Activated naive CD4-positive, alpha-beta T cell treated with anti-CD3 and anti-CD28 coated beads, Interleukin-2, amount 50 U/mL, for 24 hours (primary cell): ENCODE data around the gene ACSM6.
"Not testable (repeated sequence)": the region's sequence is repeated elsewhere in the genome, so short reads cannot be mapped to it uniquely, and the experiment has no call there.

Experiments
- H3K27ac Mint-ChIP-seq: one replicate; pipeline ENCODE4 v1.8.0; 2021; ENCODE audit warnings: mild to moderate bottlenecking, mixed read lengths
- H3K27me3 Mint-ChIP-seq: one replicate; pipeline ENCODE4 v1.8.0; 2021; ENCODE audit warnings: mixed read lengths
- H3K36me3 Mint-ChIP-seq: one replicate; pipeline ENCODE4 v1.8.0; 2021; ENCODE audit warnings: mixed read lengths
- H3K4me1 Mint-ChIP-seq: one replicate; pipeline ENCODE4 v1.8.0; 2021; ENCODE audit warnings: mixed read lengths
- H3K4me3 Mint-ChIP-seq: one replicate; pipeline ENCODE4 v1.8.0; 2021; ENCODE audit warnings: mild to moderate bottlenecking, mixed read lengths
- H3K9me3 Mint-ChIP-seq: one replicate; pipeline ENCODE4 v1.8.0; 2021; ENCODE audit warnings: mixed read lengths

Gene ACSM6

DNA sequence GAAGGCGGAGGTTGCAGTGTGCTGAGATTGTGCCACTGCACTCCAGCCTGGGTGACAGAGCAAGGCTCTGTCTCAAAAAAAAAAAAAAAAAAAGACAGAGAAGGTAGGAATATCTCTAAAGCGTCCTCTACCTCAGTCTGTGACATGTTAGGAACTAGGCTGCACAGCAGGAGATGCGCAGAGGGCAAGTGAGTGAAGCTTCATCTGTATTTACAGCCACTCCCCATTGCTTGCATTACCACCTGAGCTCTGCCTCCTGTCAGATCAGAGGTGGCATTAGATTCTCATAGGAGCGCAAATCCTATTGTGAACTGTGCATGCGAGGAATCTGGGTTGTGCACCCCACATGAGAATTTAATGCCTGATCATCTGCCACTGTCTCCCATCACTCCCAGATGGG lies 8.8 kb downstream of the ACSM6 start:
- not testable (repeated sequence) for H3K4me3 Mint-ChIP-seq, H3K27ac Mint-ChIP-seq, H3K36me3 Mint-ChIP-seq, H3K4me1 Mint-ChIP-seq, H3K9me3 Mint-ChIP-seq, H3K27me3 Mint-ChIP-seq

GRCh38 chr10:95208702-95209391 lies 14.8 kb downstream of the ACSM6 start:
- no peaks in the 10 kb centered on the region for H3K4me1 Mint-ChIP-seq
- no peaks in the 10 kb centered on the region for H3K36me3 Mint-ChIP-seq
- H3K4me3 Mint-ChIP-seq = no peak overlapping the region
- no peaks in the 10 kb centered on the region for H3K27me3 Mint-ChIP-seq
- peak overlapping the region; percentile 52 for H3K27ac Mint-ChIP-seq
- no peaks in the 10 kb centered on the region for H3K9me3 Mint-ChIP-seq

- Mint-ChIP-seq H3K9me3 (no peaks in the 10 kb centered on the region), H3K36me3 (no peaks in the 10 kb centered on the region), H3K4me3 (no peak overlapping the region), H3K27me3 (no peaks in the 10 kb centered on the region), H3K4me1 (no peaks in the 10 kb centered on the region), H3K27ac (no peak overlapping the region)
These were observed 15.6 kb downstream of the ACSM6 start for GRCh38 chr10:95209509-95210127.

- no peaks in the 10 kb centered on the region for H3K27me3 Mint-ChIP-seq
- H3K4me3 Mint-ChIP-seq = no peak overlapping the region
- no peaks in the 10 kb centered on the region for H3K9me3 Mint-ChIP-seq
- no peak overlapping the region for H3K27ac Mint-ChIP-seq
- no peaks in the 10 kb centered on the region for H3K4me1 Mint-ChIP-seq
- H3K36me3 Mint-ChIP-seq = no peaks in the 10 kb centered on the region
These were observed 17.7 kb downstream of the ACSM6 start for GRCh38 chr10:95211606-95212279.

DNA sequence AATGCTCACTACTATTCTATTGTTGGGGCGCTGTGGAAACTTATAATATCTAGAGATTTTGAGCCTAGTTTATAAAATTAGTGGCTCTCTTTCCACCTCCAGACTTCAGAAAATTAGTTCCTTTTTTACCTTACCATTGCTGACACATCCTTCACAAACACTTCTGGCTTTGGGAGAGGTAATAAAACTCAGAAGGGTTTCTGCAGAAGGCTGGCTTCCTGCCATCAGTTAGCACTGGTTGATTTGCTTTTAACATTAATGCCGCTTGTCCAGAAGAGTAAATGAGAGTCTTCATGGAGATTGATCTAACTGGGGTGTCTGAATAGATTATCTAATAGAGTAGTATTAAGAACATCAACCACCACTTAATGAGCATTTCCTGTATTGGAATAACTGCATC lies 20.3 kb downstream of the ACSM6 start:
- Mint-ChIP-seq H3K27ac (no peak overlapping the region), H3K4me3 (no peak overlapping the region), H3K27me3 (peaks cover 1% of the 10 kb centered on the region)

DNA sequence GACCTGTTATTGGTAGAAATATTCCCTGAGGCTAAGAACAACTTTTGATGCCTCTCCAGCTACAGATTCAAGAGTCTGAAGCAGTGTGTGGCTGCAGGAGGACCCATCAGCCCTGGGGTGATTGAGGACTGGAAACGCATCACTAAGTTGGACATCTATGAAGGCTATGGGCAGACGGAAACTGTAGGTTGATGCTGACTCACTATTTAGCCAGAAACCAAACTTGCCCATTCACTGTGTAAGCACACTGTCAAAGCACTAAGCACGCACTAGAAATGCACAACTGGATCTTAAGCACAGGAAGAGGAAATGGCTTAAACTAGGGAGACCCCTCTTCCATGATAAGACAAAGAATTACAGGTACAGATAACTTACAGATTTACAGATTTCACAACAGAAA lies 20.8 kb downstream of the ACSM6 start:
- Mint-ChIP-seq H3K36me3 (no peaks in the 10 kb centered on the region), H3K27ac (no peak overlapping the region), H3K27me3 (peaks cover 1% of the 10 kb centered on the region), H3K9me3 (no peaks in the 10 kb centered on the region), H3K4me1 (no peaks in the 10 kb centered on the region), H3K4me3 (no peak overlapping the region)

More for the DNA sequence above, 20.3 kb downstream of the ACSM6 start:
- Mint-ChIP-seq H3K9me3 (no peaks in the 10 kb centered on the region), H3K4me1 (no peaks in the 10 kb centered on the region), H3K36me3 (no peaks in the 10 kb centered on the region)

- Mint-ChIP-seq H3K4me1 (no peaks in the 10 kb centered on the region), H3K9me3 (no peaks in the 10 kb centered on the region), H3K36me3 (no peaks in the 10 kb centered on the region), H3K27ac (no peak overlapping the region), H3K27me3 (peaks cover 2% of the 10 kb centered on the region), H3K4me3 (no peak overlapping the region)
These were observed 23.4 kb downstream of the ACSM6 start for GRCh38 chr10:95217476-95217875.

- Mint-ChIP-seq H3K27ac (no peak overlapping the region), H3K27me3 (peaks cover 2% of the 10 kb centered on the region), H3K4me1 (no peaks in the 10 kb centered on the region), H3K4me3 (no peak overlapping the region), H3K36me3 (no peaks in the 10 kb centered on the region), H3K9me3 (no peaks in the 10 kb centered on the region)
These were observed 26.5 kb downstream of the ACSM6 start for GRCh38 chr10:95220539-95220938.

DNA sequence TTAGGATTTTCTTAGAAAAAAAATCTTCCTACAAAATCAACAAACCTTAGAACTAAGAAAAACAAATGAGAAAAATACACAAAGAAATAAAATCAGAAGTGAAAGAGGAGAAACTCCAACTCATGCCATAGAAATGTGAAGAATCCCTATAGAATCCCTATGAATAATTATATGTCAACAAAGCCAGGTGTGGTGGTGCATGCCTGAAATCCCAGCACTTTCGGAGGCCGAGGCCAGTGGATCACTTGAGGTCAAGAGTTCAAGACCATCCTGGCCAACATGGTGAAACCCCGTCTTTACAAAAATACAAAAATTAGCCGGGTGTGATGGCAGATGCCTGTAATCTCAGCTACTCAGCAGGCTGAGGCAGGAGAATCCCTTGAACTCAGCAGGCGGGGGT lies 27.1 kb downstream of the ACSM6 start:
- Mint-ChIP-seq H3K27me3 (peaks cover 4% of the 10 kb centered on the region), H3K9me3 (no peaks in the 10 kb centered on the region), H3K4me1 (no peaks in the 10 kb centered on the region), H3K27ac (no peak overlapping the region), H3K36me3 (no peaks in the 10 kb centered on the region), H3K4me3 (no peak overlapping the region)

DNA sequence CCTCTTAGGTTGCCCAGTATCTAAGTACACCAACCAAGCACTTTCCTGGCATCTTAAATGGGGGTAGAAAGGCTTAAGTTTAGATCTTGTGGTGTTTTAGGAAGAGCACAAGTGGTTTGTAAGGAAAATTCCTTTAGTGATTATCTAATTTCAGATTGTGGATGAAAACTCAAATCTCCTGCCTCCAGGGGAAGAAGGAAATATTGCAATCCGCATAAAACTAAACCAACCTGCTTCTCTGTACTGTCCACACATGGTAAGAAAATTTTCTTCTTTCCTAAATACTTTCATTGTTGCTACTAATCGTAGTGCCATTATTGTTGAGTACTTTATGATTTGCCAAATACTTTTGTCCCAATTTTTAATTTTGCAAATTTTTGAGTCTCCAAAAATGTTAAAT lies 31.1 kb downstream of the ACSM6 start:
- Mint-ChIP-seq H3K27me3 (peaks cover 7% of the 10 kb centered on the region), H3K4me3 (no peak overlapping the region)

DNA sequence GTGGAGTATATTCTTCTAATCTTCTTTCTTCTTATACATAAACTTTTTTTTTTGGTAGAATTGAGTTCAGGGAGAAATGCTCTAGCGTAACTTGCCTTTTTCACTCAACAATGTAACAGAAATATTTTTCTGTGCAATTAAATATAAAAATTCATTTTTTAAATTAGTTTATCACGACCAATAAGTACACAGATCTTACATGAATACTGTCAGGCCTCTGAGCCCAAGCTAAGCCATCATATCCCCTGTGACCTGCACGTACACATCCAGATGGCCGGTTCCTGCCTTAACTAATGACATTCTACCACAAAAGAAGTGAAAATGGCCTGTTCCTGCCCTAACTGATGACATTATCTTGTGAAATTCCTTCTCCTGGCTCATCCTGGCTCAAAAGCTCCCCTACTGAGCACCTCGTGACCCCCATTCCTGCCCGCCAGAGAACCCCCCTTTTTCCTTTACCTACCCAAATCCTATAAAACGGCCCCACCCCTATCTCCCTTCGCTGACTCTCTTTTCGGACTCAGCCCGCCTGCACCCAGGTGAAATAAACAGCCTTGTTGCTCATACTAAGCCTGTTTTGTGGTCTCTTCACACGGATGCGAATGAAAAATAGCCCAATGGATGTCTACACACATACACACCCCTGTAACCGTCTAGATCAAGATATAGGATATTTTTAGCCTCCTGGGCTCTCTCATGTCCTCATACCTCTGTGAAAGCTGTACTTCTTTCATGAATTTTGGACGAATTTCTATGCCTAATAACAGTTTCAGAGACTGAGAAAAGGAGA lies 35.1 kb downstream of the ACSM6 start:
- H3K27me3 Mint-ChIP-seq, H3K27ac Mint-ChIP-seq, H3K36me3 Mint-ChIP-seq, H3K9me3 Mint-ChIP-seq, H3K4me1 Mint-ChIP-seq, H3K4me3 Mint-ChIP-seq: not testable (repeated sequence)

More for the DNA sequence above, 31.1 kb downstream of the ACSM6 start:
- Mint-ChIP-seq H3K9me3 (no peaks in the 10 kb centered on the region), H3K27ac (no peak overlapping the region), H3K4me1 (no peaks in the 10 kb centered on the region), H3K36me3 (no peaks in the 10 kb centered on the region)

GRCh38 chr10:95229724-95230627 lies 35.9 kb downstream of the ACSM6 start:
- Mint-ChIP-seq H3K27me3 (peaks cover 6% of the 10 kb centered on the region), H3K9me3 (no peaks in the 10 kb centered on the region), H3K4me1 (no peaks in the 10 kb centered on the region), H3K4me3 (peak overlapping the region; percentile 78), H3K27ac (no peak overlapping the region), H3K36me3 (no peaks in the 10 kb centered on the region)

- H3K4me1 Mint-ChIP-seq, H3K27me3 Mint-ChIP-seq, H3K9me3 Mint-ChIP-seq, H3K36me3 Mint-ChIP-seq: not testable (repeated sequence)
- peak overlapping the region; percentile 78 for H3K4me3 Mint-ChIP-seq
- H3K27ac Mint-ChIP-seq = peak overlapping the region; percentile 15
These were observed 36.9 kb downstream of the ACSM6 start for GRCh38 chr10:95230677-95231586.

- Mint-ChIP-seq H3K27ac (no peak overlapping the region), H3K4me1 (no peaks in the 10 kb centered on the region), H3K36me3 (no peaks in the 10 kb centered on the region), H3K27me3 (peaks cover 6% of the 10 kb centered on the region), H3K4me3 (no peak overlapping the region), H3K9me3 (no peaks in the 10 kb centered on the region)
These were observed 39.5 kb downstream of the ACSM6 start for GRCh38 chr10:95233377-95234034.
